ENCODE data around the gene PSIP1. TPM values are rescaled to one million over a fixed set of nuclear protein-coding genes. Genes with fewer than 3 reads are reported as not detected.

PSIP1 gene
- 14.5 and 17.4 TPM in 2 replicates for total RNA-seq

GRCh38 chr9:15510789-15511575, at the start of gene PSIP1:
Gene PSIP1, minus strand, starts transcription at chr9:15510970. Its CDS starts 782 bp downstream, at chr9:15510188.

DNA sequence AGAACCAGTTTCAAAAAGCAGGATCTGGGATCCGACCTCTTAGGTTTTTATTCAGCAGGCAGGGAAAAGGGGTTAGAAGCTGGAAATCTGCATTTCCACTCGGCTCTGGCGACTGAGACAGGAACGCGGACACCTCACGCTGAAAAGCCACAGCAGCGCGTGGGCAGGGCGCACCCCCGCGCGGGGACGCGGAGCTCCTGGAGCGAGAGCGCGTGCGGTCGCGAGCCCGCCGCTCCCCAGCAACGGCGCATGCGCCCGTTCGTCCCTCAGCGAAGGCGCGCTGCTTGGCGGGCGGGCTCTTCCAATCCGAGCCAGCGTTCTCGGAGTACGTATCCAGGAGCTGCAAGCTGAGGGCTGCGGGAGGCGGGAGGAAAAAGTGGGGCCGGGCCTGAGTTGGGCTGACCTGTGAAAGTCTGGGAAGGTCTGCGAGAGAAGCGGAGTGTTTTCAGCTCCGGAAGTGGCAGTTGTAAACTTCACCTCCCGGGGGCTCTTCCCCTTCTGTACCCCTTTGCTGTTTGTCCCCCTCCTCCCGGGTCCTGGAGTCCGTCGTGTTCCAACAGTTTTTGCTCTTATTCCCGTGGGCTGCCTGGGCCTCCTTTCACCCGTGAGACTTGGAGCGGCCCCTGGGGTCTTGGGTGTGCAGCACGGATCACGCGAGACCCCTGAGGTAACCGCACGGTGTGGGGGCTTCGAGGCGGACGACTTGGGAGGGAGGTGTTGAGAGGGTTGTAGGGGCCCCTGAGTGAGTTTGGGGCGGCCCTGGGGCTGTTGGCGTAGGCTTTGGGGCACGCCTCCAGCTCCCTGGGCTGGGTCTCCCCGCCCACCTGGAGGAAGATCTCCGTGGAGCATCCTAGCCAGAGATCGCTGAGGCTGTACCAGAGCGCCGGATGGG, 42.1 kb upstream of the PSIP1 start, which contains the start of gene CCDC171:
Gene CCDC171 (plus strand): TSS at position 408 of the 892 bp plus-strand sequence. CDS start 11,046 bp downstream, outside the sequence.

GRCh38 chr9:15422372-15423230, 88.2 kb downstream of the PSIP1 start, which contains the start of gene SNAPC3:
Gene SNAPC3, plus strand, starts transcription at chr9:15422876. Its CDS starts 4 bp downstream, at chr9:15422880.

Other genes starting within 250 kb of the PSIP1 start
- gene TTC39B, start 203.8 kb downstream of the PSIP1 start, total RNA-seq = 16.1 and 26.1 TPM in 2 replicates
- 25.3 and 48.3 TPM in 2 replicates for gene SNAPC3, start 88.1 kb downstream of the PSIP1 start, total RNA-seq
- 2.3 and 3.8 TPM in 2 replicates for gene CCDC171, start 42.1 kb upstream of the PSIP1 start, total RNA-seq